NCI-H345 treated with DMSO at 0.1 percent for 48 hours (cell line): Measurements from ENCODE around the gene CAMKK1.
"Not testable (repeated sequence)": the region's sequence is repeated elsewhere in the genome, so short reads cannot be mapped to it uniquely, and the experiment has no call there.

Experiments used
- DNase-seq: peaks from one replicate; lab custom pipeline; 2025; ENCODE audit not compliant: unreplicated experiment; lab: John Stamatoyannopoulos, UW

CAMKK1 gene

DNA sequence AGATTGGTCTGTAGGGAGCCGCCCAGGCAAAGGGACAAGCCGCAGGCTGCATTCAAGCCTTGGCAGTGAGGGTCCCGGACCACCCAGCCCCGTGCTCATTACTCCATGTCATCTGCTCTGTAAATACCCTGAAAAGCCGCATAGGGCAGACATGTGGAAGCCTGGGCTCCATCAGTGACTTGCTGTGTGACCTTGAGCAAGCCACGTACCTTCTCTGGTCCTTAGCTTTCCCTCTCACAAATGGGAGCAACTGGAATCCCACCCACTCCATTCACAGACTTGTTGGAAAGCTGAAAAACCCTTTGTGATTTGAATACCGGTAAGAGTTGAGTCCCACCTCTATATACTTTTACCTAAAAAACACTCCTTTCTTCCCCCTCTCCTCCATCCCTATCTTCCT lies 11.9 kb downstream of the CAMKK1 start:
- no peak for DNase-seq

DNA sequence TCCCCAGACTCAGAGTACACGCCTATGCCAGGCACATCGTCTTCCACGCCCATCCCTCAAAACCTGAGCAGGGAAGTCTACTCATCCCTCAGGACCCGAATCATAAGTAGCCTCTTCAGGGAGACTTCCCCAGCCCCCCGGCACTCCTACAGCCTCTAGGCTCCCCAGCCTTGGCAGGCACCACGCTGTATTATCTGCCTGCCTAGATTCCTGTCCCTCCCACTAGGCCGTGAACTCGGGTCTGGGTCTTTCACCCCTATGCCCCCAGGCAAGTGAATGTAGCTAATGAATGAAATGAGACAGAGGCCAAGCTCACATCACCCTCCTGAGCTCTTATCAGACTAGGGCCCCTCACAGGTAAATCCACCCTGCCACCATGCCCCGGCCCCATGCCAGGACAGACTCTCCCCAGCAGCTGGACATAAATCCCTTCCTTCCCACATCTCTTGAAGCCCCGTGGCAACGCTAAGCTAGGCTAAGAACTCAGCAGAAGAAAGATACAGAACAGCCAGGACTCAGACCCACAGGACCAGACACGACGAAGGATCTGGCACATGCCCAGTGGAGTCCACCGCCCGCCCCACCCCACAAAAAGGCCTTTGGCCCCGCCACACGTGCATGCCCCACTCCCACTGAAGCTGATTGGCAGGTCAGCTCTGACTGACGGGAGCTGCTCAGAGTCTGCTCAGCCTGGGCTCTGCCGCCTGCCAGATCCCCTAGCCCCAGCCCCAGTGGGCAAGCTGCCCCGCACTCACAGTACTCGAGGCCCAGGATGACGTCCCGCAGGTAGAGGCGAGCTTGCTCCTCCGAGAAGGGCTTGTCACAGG lies 13.0 kb downstream of the CAMKK1 start:
- no peak for DNase-seq

DNA sequence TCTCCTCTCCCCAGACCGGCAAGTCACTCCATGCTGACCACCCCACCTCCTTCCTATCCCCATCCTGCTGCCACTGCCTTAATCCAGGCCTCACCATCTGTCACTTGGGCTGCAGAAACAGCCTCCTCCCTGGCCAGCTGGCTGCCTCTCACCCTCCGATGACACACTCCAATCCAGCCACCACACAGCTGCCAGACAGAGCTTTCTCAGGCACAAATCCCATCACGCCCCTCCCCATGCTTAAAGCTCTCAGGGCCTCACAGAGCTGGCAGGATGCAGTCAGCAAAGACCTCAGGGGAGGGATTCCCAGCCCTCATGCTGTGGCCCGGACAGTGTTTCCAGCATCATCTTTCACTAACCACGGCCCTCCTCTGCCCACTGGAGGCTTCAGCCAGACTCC lies 13.7 kb downstream of the CAMKK1 start:
- no peak for DNase-seq

DNA sequence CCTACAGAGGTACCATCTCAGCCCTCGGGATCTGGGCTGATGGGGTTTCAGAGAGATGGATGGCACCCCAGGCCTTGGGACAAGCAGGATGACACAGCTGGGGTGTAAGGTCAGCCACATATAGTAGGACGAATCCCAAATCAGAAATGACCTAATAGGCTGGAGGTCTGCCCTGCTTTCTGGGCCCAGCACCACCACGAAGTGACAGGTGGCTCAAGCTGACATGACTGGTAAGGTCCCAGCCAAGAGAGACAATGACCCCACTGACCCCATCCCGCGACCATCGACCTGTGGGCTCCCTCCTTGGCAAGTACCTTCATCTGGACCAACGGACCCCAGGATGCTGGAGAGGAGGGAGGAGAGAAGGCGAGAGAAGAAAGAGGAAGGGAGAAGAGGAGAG lies 15.6 kb downstream of the CAMKK1 start:
- DNase-seq: no peak

DNA sequence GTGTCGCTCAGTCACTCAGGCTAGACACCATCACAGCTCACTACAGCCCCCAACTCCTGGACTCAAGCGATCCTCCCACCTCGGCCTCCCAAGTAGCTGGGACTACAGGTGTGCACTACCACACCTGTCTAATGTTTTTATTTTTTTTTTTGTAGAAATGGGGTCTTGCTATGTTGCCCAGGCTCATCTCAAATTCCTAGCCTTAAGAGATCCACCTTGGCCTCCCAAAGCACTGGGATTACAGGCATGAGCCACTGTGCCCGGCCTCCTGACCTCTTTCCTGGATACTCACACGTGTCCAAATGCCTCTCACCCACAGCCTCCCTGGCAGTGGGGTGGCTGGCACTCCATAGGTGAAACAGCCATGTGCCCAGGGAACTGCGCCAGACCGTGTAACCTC lies 17.5 kb downstream of the CAMKK1 start:
- DNase-seq: no peak

DNA sequence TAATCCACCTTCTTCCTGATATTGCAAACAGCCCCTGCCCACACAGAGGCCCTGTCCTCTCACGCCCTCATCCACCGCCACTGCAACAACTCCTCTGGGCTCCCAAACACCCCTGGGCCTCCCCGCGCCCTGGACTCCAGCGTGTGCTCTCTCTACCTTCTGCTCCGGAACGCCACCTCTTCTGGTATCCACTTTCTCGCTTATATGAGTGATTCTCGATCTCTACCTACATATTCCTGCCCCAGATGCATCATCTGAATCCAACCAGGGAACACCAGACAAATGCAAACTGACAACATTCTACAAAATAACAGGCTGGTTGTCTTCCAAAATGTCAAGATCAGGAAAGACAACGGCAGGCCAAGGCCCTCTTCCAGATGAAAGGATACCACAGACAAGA lies 19.0 kb downstream of the CAMKK1 start:
- no peak for DNase-seq

DNA sequence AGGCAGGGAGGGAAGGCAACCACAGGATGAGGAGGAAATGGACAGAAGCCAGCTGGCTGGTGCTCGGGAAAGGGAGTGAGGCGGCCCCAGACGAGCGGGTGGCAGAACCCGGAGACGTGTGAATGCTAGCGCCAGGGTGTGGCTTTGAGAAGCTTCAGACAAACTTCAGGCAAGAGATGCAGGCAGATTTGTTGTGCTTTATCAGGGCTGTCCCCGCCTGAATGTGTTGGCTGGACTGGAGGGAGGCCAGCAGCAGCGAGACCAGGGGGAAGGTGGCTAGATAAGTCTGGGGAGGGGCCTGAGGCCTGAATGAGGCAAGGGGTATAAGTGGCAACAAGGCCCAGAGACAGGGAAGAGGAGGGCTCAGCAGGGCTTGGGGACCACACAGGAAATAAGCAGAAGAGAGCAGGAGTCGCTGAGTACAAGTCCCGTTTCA lies 22.0 kb downstream of the CAMKK1 start:
- no peak for DNase-seq

DNA sequence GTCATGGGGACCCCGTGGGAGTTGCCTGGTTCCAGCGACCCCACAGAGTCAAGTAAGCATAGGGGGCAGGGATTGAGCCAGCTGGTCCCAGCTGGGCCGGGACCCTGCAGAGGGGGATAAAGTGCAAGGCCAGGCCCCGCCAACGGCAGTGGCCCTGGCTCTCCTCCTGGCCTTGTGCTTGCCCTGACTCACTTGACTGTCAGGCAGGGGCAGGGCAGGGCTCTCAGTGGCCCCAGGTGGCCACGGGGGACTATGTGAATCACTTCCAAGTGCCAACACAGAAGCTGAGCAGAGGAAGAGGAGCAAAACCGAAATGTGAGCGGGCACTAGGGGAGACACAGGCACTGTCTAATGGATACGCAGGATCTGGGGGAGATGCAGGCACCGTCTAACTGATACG lies 25.2 kb downstream of the CAMKK1 start:
- no peak for DNase-seq

DNA sequence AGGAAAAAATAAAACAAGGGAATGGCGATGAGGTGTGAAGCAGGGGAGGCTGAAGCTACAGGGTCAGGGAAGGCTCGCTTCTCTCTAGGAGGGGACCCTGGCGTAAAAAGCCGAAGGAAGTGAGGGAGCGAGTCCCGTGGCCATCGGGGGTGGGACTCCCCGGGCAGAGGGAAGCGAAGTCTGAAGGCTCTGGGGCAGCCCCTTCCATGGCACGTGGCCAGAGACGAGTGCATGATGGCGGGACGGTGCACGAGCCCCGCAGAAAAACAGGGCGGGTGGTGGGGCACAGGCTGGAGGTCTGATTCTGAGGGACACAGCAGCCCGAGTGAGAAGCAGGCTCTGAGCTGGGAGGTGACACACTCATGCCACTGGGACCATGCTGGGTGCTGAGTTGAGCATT lies 25.7 kb downstream of the CAMKK1 start:
- DNase-seq: no peak

DNA sequence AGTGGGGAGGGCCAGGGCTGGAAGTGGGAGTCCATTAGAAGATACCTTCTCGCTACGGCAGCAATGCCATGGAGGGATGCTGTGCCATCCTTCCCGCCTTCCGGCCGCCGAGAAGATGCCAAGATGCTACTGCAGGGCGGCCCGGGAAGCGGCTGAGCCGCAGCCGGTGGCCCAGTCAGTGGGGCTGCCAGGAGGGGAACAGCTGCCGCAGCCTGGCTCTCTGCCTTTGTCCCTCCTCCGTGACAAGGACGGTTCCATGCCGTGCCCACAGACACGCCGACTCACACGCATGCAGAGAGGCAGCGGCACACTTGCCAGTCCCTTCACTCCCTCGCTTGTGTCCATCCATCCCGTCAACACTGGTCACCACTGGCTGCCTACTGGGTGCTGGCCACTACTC lies 26.6 kb downstream of the CAMKK1 start:
- DNase-seq: no peak

DNA sequence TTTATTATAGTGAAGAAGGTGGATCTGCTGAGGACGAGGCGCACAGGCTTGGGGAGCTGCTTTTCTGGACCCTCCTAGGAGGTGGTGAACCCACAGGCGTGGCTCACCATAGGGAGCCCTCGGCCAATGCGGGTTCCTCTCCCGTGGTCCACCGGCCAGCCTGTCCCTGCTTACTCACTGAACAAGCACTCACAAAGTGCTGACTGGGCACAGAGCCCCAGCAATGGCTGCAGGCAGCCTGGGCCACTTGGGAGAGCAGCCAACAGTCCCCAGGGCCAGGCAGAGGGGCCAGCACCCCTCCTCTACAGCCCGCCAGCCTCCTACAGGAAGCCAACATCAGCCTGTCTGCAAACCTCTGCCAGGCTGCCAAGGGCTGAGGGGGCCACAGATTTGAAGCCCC lies 27.7 kb downstream of the CAMKK1 start:
- no peak for DNase-seq

DNA sequence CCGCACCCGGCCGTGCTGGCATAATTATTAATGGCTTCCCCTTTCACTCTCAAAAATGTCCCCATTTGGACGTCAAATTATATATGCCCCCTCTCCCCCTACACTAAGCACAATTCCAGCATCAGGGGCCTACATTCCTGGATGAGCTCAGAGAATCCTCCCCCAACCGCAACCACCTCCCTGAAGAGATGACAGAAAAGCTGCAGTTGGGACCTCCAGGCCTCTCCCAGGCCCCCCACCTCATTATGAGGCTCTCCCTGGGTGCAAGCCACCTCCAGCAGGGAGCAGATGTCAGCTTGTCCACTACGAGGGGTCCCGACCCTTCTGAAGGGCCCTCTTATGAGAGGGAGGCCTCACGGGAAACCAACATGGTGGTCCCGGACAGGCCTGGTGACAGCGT lies 28.3 kb downstream of the CAMKK1 start:
- no peak for DNase-seq

DNA sequence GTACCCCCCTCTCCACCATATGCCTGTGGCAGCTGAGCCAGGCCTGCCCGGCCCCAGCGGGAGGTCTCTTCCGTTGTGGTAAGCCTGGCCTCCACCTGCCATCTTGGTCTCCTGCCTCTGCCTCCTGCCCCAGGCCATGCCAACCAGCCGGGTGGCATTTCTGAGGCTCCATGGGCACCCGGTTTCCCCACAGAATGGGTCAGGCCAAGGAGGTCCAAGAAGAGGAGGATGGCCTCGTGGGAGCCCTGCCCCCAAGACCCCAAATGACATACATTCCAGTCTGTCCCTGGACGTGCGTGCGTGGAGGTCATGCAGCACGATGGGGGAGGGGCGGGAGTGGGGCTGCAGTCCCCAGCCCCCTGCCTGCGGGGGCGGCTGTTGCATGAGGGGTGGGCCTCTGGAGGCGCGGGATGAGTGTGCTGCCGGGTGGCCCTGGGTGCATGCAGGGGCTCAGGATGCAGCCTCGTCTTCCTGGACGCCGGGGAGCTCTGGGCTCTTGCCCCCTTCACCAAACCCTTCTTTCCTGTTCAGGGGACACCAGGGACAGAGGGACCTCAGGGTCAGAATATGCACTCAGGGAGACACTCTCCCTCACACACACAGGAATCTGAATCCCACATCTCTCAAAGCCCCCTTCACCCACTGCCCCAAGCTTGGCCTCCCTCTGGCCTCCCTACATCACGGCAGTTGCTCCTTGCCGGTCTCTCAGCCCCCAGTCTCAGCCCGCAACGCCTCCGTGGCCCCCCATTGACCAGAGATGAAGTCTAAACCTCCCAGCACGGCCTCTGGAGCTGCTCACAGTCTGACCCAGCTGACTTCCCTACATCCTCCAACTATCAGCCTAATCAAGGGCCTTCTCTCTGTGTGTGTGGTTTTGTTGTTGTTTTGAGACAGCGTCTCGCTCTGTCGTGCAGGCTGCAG lies 30.8 kb downstream of the CAMKK1 start:
- DNase-seq: no peak

DNA sequence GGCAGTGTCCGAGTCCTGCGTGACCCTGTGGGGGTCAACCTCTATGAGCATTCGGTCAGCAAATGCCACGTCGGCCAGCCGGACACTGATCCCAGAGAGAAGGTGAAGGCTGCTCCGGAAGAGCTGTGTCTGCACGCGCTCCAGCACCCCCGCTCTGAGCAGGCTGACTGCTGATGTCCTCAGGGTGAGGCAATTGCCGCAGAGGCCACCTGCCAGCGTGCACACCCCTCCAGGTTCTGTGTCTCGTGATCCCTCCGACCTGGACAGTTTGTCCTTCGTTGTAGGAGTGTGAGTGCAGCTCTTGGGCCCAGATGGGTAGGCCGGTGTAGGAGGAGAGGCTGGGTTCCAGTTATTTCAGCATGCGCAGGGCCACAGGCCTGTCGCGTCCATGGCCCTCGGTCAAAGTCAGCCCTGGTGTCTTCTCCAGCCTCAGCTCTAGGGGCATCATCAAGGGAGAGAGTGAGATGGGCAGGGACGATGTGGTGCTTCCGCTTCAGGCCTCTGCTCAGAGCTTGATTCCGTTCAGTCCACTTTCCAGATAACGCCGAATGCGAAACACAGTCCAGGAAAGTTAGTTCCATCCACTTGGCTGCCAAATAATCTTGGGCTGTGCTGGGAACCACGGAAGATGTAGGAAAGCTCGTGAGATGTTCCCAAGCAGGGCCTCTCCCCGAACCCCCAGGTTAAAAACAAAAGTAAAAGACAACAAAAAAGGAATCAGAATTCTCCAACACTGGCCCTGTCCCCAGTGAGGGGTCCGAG lies 31.7 kb downstream of the CAMKK1 start:
- no peak for DNase-seq

DNA sequence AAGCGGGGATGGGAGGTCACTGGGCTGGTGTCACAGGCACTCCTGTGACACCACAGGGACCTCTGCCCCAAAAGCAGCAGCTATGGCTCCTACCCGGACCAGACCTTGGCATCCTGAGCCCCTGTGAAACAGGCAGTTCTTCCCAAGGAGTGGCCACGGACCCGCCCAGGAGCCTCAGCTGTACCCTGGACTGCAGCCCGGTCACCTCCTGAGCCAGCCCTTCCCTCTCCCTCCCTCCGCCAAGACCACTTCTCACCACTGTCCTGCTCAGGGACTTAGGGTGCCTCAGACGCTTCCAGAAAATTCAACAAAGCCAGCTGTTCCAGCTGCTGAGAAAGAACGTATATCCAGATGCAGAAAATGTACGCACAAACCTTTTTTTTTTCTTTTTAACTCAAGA lies 32.9 kb downstream of the CAMKK1 start:
- DNase-seq: no peak

DNA sequence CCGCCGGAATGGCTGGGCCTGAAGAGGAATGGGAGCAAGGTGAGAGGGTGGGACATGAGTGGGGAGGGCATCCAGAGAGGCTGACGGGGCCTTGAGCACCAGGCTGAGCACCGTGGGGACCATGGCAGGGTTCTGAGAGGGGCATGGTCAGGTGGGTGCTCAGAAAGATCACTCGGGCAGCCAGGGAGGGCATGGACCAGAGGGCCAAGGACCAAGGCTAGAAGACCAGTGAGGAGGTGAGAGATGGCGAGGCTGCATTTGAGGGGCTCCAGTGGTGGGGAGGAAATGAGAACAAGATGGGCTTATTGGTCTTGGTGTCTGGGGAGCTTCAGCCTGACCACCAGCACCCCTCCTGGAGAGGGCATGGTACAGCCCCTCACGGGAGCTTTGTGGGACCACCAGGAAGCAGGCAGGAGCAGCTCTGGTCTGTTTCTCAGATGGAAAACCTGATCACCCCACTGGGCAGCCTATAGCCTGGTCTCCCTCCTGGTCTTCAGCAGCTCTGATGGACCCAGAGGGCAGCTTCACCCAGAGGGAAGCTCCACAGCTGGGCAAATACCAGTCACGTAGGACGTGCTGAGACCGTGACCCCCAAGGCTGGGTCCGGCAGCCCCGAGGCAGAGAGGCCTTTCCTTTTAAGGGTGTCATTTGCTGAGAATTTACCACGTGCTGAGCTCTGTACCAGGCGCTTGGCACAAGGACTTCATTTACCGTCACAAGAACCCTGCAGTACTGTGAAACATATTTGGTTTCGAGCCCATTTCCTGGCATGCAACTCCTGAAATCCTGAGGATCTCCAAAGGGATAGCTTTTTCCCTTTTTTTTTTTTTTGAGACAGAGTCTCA lies 35.4 kb downstream of the CAMKK1 start:
- DNase-seq: no peak

DNA sequence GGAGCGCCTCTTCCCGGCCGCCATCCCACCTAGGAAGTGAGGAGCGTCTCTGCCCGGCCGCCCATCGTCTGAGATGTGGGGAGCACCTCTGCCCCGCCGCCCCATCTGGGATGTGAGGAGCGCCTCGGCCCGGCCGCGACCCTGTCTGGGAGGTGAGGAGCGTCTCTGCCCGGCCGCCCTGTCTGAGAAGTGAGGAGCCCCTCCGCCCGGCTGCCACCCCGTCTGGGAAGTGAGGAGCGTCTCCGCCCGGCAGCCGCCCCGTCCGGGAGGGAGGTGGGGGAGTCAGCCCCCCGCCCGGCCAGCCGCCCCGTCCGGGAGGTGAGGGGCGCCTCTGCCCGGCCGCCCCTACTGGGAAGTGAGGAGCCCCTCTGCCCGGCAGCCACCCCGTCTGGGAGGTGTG lies 38.6 kb downstream of the CAMKK1 start:
- not testable (repeated sequence) for DNase-seq

DNA sequence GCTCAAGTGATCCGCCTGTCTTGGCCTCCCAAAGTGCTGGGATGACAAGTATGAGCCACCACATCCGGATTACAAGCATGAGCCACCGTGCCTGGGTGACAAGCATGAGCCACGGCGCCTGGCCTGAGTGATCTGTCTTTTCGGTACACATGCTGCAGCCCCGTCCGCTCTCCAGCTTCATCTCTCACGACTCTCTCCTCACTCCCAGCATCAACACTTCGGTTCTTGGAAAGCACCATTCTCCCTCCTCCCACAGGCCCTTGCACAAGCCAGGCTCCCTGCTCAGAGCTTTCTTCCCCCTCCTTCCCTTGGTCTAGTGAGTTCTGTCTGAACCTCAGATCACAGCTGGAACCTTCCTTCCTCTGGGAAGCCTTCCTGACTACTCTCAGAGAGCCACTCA lies 40.3 kb downstream of the CAMKK1 start:
- no peak for DNase-seq

DNA sequence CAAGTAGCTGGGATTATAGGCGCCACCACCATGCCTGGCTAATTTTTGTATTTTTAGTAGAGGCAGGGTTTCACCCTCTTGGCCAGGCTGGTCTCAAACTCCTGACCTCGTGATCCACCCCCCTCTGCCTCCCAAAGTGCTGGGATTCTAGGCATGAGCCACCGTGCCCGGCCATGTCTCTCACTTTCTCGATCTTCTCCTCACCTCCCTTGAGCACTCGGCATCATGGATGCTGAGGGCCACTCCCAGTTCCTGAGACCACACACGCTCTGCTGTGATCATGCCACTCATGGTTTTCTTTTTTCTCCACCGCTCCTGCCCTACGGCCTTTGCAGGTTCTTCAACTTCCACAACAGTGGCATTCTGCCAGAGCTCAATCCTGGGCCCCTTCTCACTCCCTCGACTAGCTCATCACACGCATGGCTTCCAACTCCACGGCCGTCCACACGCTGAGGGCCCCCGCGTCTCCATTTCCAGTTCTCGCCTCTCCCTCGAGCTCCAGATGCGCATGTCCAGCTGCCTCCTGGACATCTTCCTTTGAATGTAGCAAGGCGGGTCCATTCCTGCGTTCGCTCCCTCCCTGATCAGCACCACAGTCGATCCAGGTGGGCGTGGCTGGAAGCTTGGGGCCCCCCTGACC lies 41.3 kb downstream of the CAMKK1 start:
- DNase-seq: no peak

DNA sequence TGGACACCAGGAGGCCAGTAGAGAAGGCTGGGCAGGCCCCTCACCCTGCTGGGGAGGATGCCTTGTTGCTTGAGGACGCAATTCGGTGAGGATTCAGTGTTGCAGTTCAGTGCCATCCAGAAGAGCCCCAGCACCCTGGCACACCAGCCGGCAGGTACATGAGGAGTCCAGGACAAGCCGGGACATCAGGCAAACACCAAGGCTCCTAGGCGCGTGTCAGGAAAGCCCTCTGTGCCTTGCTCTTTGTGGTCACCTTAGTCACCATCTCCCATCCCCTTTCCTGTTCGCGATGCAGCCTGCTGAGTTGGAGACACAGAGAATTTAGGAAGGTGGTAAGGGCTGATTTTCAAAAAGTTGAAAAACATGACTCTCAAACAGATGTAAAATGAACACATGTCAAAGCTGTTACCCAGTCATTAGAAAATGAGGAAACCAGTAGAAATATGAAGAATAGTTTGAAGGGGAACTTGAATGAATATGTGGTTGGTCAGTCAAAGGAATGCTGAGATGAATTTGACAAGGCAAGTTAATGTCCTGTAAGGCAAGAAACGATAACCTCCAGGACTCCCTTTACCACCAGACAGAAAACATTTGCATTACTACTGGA lies 44.5 kb downstream of the CAMKK1 start:
- DNase-seq: no peak
